Measurements from ENCODE around the gene CCR3. TPM values are rescaled to one million over a fixed set of nuclear protein-coding genes. Genes with fewer than 3 reads are reported as not detected.

The CCR3 gene
- total and polyA plus RNA-seq, 9 of the 15 experiments (the other 6 are each of a cell fraction or from before 2014, with no cell fraction given) = not detected

DNA sequence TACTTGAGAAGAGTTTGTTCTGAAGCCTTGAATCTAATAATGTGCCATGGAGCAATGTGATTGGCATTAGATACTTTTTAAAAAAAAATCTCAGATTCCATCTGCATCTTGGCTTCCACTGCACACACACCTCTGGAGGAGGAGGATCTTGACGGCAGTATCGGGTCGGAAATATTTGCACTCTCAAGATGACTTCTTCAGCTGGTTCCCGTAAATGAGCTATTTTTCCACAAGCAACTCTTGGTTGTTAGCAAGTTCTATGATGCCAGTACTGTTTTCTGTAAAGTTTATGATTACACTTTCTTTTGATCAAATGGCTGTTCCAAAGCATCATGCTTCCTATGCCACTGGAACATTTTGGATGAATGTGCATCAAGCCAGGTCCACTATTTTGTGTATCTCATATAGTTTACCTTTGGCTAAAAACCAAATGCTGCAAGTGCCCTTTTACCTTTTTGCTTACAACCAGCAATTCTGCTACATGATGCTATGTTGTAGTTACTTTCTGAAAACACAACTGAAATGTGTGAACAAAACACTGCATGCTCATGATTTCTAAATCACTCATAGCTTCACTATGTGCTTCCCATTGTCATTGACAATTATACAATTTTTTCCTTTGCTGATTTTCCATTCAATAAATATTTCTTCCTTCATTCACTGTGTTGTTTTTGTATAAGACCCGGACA, 43.8 kb downstream of the CCR3 start:
- Histone ChIP-seq H3K27ac (ENCODE audit: extremely low read depth, low read depth, low read length) (no peak overlapping the region), H3K9ac (ENCODE audit: insufficient read depth in 1 of 2, low read depth in 2 of 2, low read length in 2 of 2) (no peak overlapping the region), H3K36me3 (ENCODE audit: control insufficient read depth, insufficient read depth, low read length) (no peaks in the 10 kb centered on the region), H3K79me2 (ENCODE audit: control insufficient read depth, insufficient read depth, low read length) (no peaks in the 10 kb centered on the region), H3K9me1 (ENCODE audit: control insufficient read depth, insufficient read depth, low read length) (no peaks in the 10 kb centered on the region), H3K9me3 (replicated peaks; ENCODE audit: control insufficient read depth, insufficient read depth, low read depth, low read length) (no peaks in the 10 kb centered on the region), H3K4me2 (ENCODE audit: insufficient read depth, low read length) (no peak overlapping the region), H3K4me1 (replicated peaks in 1 of 2; ENCODE audit: control insufficient read depth in 2 of 2, insufficient read depth in 2 of 2, low read length in 2 of 2) (no peaks in the 10 kb centered on the region), H3K4me3 (no peak overlapping the region), H2AFZ (ENCODE audit: low read depth, low read length) (no peak overlapping the region), H4K20me1 (replicated peaks; ENCODE audit: control insufficient read depth, insufficient read depth, low read length) (no peaks in the 10 kb centered on the region), H3K27me3 (ENCODE audit: control insufficient read depth in 2 of 2, insufficient read depth in 2 of 2, low read length in 2 of 2) (peaks cover 0 to 8% of the 10 kb centered on the region in 2 experiments; a peak in 2 of 5 replicates)
- ChIA-PET CTCF (ENCODE audit: low intra/inter-chr PET ratio) (no interaction called here), POLR2A (interaction anchor here (1.3 kb wide), 1 partner anchor 10 kb away, joined by 5 read pairs; no protein-coding TSS in a partner anchor)
- in situ Hi-C loops (cut with MboI) (no loop called here), intact Hi-C loops (cut with micrococcal nuclease) (no loop called here)
- ATAC-seq = no peak
- no peak for FAIRE-seq
- 0% methylated on average over 5 of the region's 5 CpGs for WGBS (ENCODE audit: insufficient coverage, low coverage, missing lambda C conversion rate)
- DNase-seq (ENCODE audit: extremely low read depth in 1 of 4, low spot score in 3 of 4) = no peak
- BruUV-seq (replicated peaks) = no TSS peak
- TF ChIP-seq E2F3 (CRISPR knock-in tag; IDR thresholded peaks at IDR 0.05) (no peak), CEBPB (tag; IDR thresholded peaks at IDR 0.05) (no peak), ZNF507 (tag; conservative IDR thresholded peaks at IDR 0.05) (no peak), ZNF197 (CRISPR knock-in tag; IDR thresholded peaks at IDR 0.05; ENCODE audit: low read depth) (no peak), STAG1 (CRISPR knock-in tag; IDR thresholded peaks at IDR 0.05; ENCODE audit: borderline replicate concordance) (no peak), FOS (IDR thresholded peaks at IDR 0.05; ENCODE audit: extremely low read depth, insufficient read length) (no peak), MYBL2 (IDR thresholded peaks at IDR 0.05; ENCODE audit: low read depth) (no peak), MYBL2 (CRISPR knock-in tag; IDR thresholded peaks at IDR 0.05; ENCODE audit: borderline replicate concordance) (no peak), EHMT2 (IDR thresholded peaks at IDR 0.05) (no peak), HNRNPLL (IDR thresholded peaks at IDR 0.05; ENCODE audit: low read depth, low read length, poor library complexity, severe bottlenecking) (no peak), XRCC3 (IDR thresholded peaks at IDR 0.05) (no peak), MBD2 (IDR thresholded peaks at IDR 0.05; ENCODE audit: borderline replicate concordance, low read depth) (no peak)
- TF ChIP-seq, protein P1, sequence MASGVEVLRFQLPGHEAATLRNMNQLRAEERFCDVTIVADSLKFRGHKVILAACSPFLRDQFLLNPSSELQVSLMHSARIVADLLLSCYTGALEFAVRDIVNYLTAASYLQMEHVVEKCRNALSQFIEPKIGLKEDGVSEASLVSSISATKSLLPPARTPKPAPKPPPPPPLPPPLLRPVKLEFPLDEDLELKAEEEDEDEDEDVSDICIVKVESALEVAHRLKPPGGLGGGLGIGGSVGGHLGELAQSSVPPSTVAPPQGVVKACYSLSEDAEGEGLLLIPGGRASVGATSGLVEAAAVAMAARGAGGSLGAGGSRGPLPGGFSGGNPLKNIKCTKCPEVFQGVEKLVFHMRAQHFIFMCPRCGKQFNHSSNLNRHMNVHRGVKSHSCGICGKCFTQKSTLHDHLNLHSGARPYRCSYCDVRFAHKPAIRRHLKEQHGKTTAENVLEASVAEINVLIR (CRISPR knock-in tag; IDR thresholded peaks at IDR 0.05) = no peak
- TF ChIP-seq, protein P2, sequence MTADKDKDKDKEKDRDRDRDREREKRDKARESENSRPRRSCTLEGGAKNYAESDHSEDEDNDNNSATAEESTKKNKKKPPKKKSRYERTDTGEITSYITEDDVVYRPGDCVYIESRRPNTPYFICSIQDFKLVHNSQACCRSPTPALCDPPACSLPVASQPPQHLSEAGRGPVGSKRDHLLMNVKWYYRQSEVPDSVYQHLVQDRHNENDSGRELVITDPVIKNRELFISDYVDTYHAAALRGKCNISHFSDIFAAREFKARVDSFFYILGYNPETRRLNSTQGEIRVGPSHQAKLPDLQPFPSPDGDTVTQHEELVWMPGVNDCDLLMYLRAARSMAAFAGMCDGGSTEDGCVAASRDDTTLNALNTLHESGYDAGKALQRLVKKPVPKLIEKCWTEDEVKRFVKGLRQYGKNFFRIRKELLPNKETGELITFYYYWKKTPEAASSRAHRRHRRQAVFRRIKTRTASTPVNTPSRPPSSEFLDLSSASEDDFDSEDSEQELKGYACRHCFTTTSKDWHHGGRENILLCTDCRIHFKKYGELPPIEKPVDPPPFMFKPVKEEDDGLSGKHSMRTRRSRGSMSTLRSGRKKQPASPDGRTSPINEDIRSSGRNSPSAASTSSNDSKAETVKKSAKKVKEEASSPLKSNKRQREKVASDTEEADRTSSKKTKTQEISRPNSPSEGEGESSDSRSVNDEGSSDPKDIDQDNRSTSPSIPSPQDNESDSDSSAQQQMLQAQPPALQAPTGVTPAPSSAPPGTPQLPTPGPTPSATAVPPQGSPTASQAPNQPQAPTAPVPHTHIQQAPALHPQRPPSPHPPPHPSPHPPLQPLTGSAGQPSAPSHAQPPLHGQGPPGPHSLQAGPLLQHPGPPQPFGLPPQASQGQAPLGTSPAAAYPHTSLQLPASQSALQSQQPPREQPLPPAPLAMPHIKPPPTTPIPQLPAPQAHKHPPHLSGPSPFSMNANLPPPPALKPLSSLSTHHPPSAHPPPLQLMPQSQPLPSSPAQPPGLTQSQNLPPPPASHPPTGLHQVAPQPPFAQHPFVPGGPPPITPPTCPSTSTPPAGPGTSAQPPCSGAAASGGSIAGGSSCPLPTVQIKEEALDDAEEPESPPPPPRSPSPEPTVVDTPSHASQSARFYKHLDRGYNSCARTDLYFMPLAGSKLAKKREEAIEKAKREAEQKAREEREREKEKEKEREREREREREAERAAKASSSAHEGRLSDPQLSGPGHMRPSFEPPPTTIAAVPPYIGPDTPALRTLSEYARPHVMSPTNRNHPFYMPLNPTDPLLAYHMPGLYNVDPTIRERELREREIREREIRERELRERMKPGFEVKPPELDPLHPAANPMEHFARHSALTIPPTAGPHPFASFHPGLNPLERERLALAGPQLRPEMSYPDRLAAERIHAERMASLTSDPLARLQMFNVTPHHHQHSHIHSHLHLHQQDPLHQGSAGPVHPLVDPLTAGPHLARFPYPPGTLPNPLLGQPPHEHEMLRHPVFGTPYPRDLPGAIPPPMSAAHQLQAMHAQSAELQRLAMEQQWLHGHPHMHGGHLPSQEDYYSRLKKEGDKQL (CRISPR knock-in tag; IDR thresholded peaks at IDR 0.05; ENCODE audit: borderline replicate concordance) = no peak
- TF ChIP-seq, protein P3, sequence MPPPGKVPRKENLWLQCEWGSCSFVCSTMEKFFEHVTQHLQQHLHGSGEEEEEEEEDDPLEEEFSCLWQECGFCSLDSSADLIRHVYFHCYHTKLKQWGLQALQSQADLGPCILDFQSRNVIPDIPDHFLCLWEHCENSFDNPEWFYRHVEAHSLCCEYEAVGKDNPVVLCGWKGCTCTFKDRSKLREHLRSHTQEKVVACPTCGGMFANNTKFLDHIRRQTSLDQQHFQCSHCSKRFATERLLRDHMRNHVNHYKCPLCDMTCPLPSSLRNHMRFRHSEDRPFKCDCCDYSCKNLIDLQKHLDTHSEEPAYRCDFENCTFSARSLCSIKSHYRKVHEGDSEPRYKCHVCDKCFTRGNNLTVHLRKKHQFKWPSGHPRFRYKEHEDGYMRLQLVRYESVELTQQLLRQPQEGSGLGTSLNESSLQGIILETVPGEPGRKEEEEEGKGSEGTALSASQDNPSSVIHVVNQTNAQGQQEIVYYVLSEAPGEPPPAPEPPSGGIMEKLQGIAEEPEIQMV (tag; conservative IDR thresholded peaks at IDR 0.05; ENCODE audit: low read depth) = no peak

All from K562 (cell line).